ENCODE data around the gene NUDT5. TPM values are rescaled to one million over a fixed set of nuclear protein-coding genes. Genes with fewer than 3 reads are reported as not detected.

Gene NUDT5
- total RNA-seq, 6 experiments from 2014 or later, result 49.4 to 59.7 (median 51.1) TPM

GRCh38 chr10:12201543-12201942 lies 5.9 kb upstream of the NUDT5 start:
- Mint-ChIP-seq H3K36me3 (ENCODE audit: low read depth) (peaks cover 36% of the 10 kb centered on the region), H3K27me3 (ENCODE audit: insufficient read depth) (no peaks in the 10 kb centered on the region), H3K4me3 (no peak overlapping the region), H3K27ac (peak overlapping the region; percentile 27; the same call in 1 of the 2 replicates), H3K4me1 (ENCODE audit: low read depth) (peaks cover 28% of the 10 kb centered on the region), H3K9me3 (no peaks in the 10 kb centered on the region)
- no peak for DNase-seq
- TF ChIP-seq, protein P1, sequence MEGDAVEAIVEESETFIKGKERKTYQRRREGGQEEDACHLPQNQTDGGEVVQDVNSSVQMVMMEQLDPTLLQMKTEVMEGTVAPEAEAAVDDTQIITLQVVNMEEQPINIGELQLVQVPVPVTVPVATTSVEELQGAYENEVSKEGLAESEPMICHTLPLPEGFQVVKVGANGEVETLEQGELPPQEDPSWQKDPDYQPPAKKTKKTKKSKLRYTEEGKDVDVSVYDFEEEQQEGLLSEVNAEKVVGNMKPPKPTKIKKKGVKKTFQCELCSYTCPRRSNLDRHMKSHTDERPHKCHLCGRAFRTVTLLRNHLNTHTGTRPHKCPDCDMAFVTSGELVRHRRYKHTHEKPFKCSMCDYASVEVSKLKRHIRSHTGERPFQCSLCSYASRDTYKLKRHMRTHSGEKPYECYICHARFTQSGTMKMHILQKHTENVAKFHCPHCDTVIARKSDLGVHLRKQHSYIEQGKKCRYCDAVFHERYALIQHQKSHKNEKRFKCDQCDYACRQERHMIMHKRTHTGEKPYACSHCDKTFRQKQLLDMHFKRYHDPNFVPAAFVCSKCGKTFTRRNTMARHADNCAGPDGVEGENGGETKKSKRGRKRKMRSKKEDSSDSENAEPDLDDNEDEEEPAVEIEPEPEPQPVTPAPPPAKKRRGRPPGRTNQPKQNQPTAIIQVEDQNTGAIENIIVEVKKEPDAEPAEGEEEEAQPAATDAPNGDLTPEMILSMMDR (IDR thresholded peaks at IDR 0.05), result no peak

DNA sequence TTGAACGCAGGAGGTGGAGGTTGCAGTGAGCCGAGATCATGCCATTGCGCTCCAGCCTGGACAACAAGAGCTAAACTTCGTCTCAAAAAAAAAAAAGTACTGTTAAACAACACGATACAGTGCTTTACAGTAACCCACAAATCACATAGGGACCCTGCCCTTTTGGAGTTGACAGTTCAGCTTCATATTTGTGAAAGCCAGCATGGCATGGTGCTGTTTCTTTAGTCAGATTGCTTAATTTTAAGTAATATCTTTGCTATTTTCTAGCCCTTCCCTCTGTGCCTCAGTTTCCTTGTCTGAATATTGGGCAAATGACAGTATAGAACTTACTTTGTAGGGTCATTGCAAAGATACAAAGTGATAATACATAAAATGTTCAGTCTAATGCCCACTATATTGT lies 5.2 kb upstream of the NUDT5 start:
- DNase-seq, result no peak
- Mint-ChIP-seq H3K9me3 (no peaks in the 10 kb centered on the region), H3K36me3 (ENCODE audit: low read depth) (peaks cover 41% of the 10 kb centered on the region), H3K27me3 (ENCODE audit: insufficient read depth) (no peaks in the 10 kb centered on the region), H3K4me1 (ENCODE audit: low read depth) (peaks cover 30% of the 10 kb centered on the region), H3K27ac (no peak overlapping the region), H3K4me3 (no peak overlapping the region)
- TF ChIP-seq, protein P1 (IDR thresholded peaks at IDR 0.05), result no peak

GRCh38 chr10:12198156-12198555 lies 2.5 kb upstream of the NUDT5 start:
- DNase-seq, result no peak
- Mint-ChIP-seq H3K27ac (no peak overlapping the region), H3K4me1 (ENCODE audit: low read depth) (peaks cover 44% of the 10 kb centered on the region), H3K36me3 (ENCODE audit: low read depth) (peaks cover 43% of the 10 kb centered on the region), H3K27me3 (ENCODE audit: insufficient read depth) (no peaks in the 10 kb centered on the region), H3K9me3 (no peaks in the 10 kb centered on the region), H3K4me3 (peak overlapping the region; percentile 48)
- TF ChIP-seq, protein P1 (IDR thresholded peaks at IDR 0.05), result no peak

DNA sequence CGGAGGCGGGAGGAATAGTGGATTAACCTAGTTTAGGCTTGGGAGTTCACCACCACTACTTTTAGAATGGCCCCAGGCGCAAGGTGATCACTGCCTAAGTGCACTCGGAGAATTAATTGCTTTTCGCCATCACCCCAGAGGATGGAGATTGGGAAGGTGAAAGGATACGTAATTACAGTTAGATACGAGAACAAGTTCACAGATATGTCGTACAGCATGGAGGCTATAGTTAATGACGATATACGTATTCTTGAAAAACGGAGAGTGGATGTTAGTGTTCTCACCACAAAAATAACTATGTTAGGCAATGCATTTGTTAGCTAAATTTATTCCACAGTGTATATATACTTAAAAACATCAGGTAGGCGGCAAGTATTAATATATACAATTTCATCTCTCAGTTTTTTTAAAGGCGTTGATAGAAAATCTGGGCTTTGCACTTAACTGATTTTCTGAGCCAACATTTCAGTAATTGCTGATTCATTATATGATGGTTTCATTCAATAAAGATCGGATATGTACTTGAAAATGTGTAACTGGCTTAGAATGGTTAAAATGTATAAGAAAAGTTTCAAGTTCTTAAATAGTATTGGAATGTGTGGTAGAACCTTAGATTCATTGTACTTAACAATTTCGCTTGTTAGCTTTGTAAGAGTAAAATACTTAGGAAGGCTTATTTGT lies 980 bp upstream of the NUDT5 start:
- Mint-ChIP-seq H3K36me3 (ENCODE audit: low read depth) (peaks cover 50% of the 10 kb centered on the region), H3K4me1 (ENCODE audit: low read depth) (peaks cover 52% of the 10 kb centered on the region), H3K27me3 (ENCODE audit: insufficient read depth) (no peaks in the 10 kb centered on the region), H3K4me3 (peak overlapping the region; percentile 96), H3K27ac (peak overlapping the region; percentile 98), H3K9me3 (no peaks in the 10 kb centered on the region)
- DNase-seq, result no peak
- TF ChIP-seq, protein P1 (IDR thresholded peaks at IDR 0.05), result no peak

- no peaks in the 10 kb centered on the region for H3K9me3 Mint-ChIP-seq
- peaks cover 43% of the 10 kb centered on the region for H3K36me3 Mint-ChIP-seq (ENCODE audit: low read depth)
- TF ChIP-seq, protein P1 (IDR thresholded peaks at IDR 0.05), result no peak
- no peaks in the 10 kb centered on the region for H3K27me3 Mint-ChIP-seq (ENCODE audit: insufficient read depth)
- H3K27ac Mint-ChIP-seq, result peak overlapping the region; percentile 98
- H3K4me1 Mint-ChIP-seq (ENCODE audit: low read depth), result peaks cover 50% of the 10 kb centered on the region
- no peak for DNase-seq
- peak overlapping the region; percentile 96 for H3K4me3 Mint-ChIP-seq
Measured at GRCh38 chr10:12195281-12195602, 449 bp downstream of the NUDT5 start.

Measured in HFFc6 (cell line).